Right lobe of liver (tissue), 6 donors: ENCODE measurements around the gene HDLBP. TPM values are rescaled to one million over a fixed set of nuclear protein-coding genes. Genes with fewer than 3 reads are reported as not detected.
A peak's percentile ranks its signal among the peaks of the same experiment; 100 is the strongest.

Experiments
- ATAC-seq, 4 donors: fragments of 200-7000 bp; cut with Tn5 transposase; one replicate each; pipeline ENCODE4 v1.9.1; 2020; ENCODE audit warnings: mild to moderate bottlenecking in 4 of 4, moderate library complexity in 4 of 4
- DNase-seq, 3 donors: peaks; one replicate each; pipeline ENCODE4 v3.0.0-alpha.2; 2020
- H3K27ac ChIP-seq, 3 donors: fragments of 200-600 bp; one replicate each; pipeline ENCODE4 v1.8.0; 2022
- H3K27me3 ChIP-seq, 2 donors: fragments of 200-600 bp; one replicate each; pipeline ENCODE4 v1.8.0; 2022
- H3K36me3 ChIP-seq, 4 donors: fragments of 200-600 bp; sonication (generic) in 1 of 4; one replicate each; pipeline versions ENCODE4 v1.5.1 to v1.8.0; 2017 to 2022; ENCODE audit warnings: control low read depth in 1 of 4
- H3K4me1 ChIP-seq, 4 donors: fragments of 200-600 bp; sonication (generic) in 1 of 4; one replicate each; pipeline versions ENCODE4 v1.5.1 to v1.8.0; 2017 to 2022; ENCODE audit warnings: control low read depth in 1 of 4
- H3K4me3 ChIP-seq, 3 donors: fragments of 200-600 bp; one replicate each; pipeline ENCODE4 v1.8.0; 2022
- H3K9me3 ChIP-seq, 4 donors: fragments of 200-600 bp; sonication (generic) in 1 of 4; one replicate each; pipeline versions ENCODE4 v1.5.1 to v1.8.0; 2017 to 2022; ENCODE audit warnings: control low read depth in 1 of 4
- CTCF ChIP-seq, 4 donors: fragments of 200-600 bp in 3 of 4; fragments of 450-650 bp in 1 of 4; IDR thresholded peaks; one replicate each; pipeline versions ENCODE4 v1.5.1 to v1.8.0; 2016 to 2022; ENCODE audit warnings: antibody characterized with exemption in 4 of 4, mild to moderate bottlenecking in 2 of 4
- POLR2A ChIP-seq: fragments of 450-650 bp; IDR thresholded peaks from one replicate; pipeline ENCODE4 v1.6.1; 2017; ENCODE audit warnings: antibody characterized with exemption, mild to moderate bottlenecking
- WGBS: methylation state at CpG from one replicate; pipeline ENCODE4 v1.1.6; 2018; ENCODE audit warnings: low coverage, low lambda C conversion rate; ENCODE audit not compliant: insufficient coverage; ENCODE audit errors: missing lambda C conversion rate; 5-methylcytosine and 5-hydroxymethylcytosine counted together
- intact Hi-C, 2 donors: fragments of 100-400 bp; cut with DNase I; formaldehyde crosslinking; loops; one replicate each; pipeline versions ENCODE4 v1.11.2 to v1.14.1; 2022
- total RNA-seq, 6 experiments: library from RNA; depleted of rRNA in 2 of 6; stranded (reverse); fragments of >200 nt in 2 of 6; fragmentation: NEBNext Ultra II Directional in 3 of 6; extraction: Animal tissue kit (Norgen Biotek cat#: 25700) in 3 of 6; gene quantifications; one replicate each; pipeline versions ENCODE4 v1.1.0 to v1.2.4, GENCODE V29; 2016 to 2023
- donor health status: DM: no; HTN: yes; CAD: no.
- donor health status: DM: no; HTN: no; CAD: no.
- donor health status: DM: no; HTN: no; CAD: no.
- donor health status: DM: no; HTN: yes; CAD: no.
- donor health status: DM: no; HTN: yes; CAD: no.

The HDLBP gene
- total RNA-seq, 6 experiments from 2014 or later: 341 to 557 (median 479) TPM

- 47% methylated on average over 4 of the region's 7 CpGs for WGBS
- ATAC-seq: peak in 3 of 4 donors; percentile 5 to 18 (median 12)
- Histone ChIP-seq H3K9me3 (no peaks in the 10 kb centered on the region), H3K36me3 (no peaks in the 10 kb centered on the region), H3K4me3 (no peak overlapping the region), H3K27me3 (no peaks in the 10 kb centered on the region), H3K27ac (peak overlapping the region in 1 of 3 donors; percentile 72), H3K4me1 (peaks cover 0 to 52% (median 24%) of the 10 kb centered on the region in 4 donors)
- DNase-seq: no peak
- TF ChIP-seq POLR2A (no peak), CTCF (IDR thresholded peaks at IDR 0.05) (peak in 1 of 4 donors; percentile 17)
- intact Hi-C loops: no loop called here
Measured at GRCh38 chr2:241359481-241360045, 44.1 kb upstream of the HDLBP start.

- DNase-seq: no peak
- H3K27ac ChIP-seq: peak overlapping the region; percentile 58 to 80 (median 72)
- 20% methylated on average over 5 of the region's 5 CpGs for WGBS
Measured at GRCh38 chr2:241358470-241358869, 43.0 kb upstream of the HDLBP start.

GRCh38 chr2:241357531-241357930 lies 42.1 kb upstream of the HDLBP start:
- Histone ChIP-seq H3K36me3 (peaks cover 0 to 14% (median 7%) of the 10 kb centered on the region in 4 donors), H3K27me3 (no peaks in the 10 kb centered on the region), H3K4me3 (peak overlapping the region; percentile 69 to 85 (median 80)), H3K9me3 (no peaks in the 10 kb centered on the region), H3K4me1 (peaks cover 0 to 51% (median 22%) of the 10 kb centered on the region in 4 donors), H3K27ac (peak overlapping the region; percentile 58 to 80 (median 72))
- TF ChIP-seq CTCF (IDR thresholded peaks at IDR 0.05) (no peak), POLR2A (no peak)
- intact Hi-C loops: no loop called here
- no peak for DNase-seq
- ATAC-seq: no peak
- WGBS: 12% methylated on average over 3 of the region's 3 CpGs

More at GRCh38 chr2:241358470-241358869, 43.0 kb upstream of the HDLBP start:
- no peaks in the 10 kb centered on the region for H3K27me3 ChIP-seq
- peak overlapping the region in 2 of 3 donors; percentile 80 to 85 for H3K4me3 ChIP-seq
- H3K9me3 ChIP-seq: no peaks in the 10 kb centered on the region
- TF ChIP-seq POLR2A: no peak
- no peak for TF ChIP-seq CTCF (IDR thresholded peaks at IDR 0.05)
- peaks cover 0 to 52% (median 22%) of the 10 kb centered on the region in 4 donors for H3K4me1 ChIP-seq
- peaks cover 0 to 6% (median 1%) of the 10 kb centered on the region in 4 donors for H3K36me3 ChIP-seq
- ATAC-seq: peak in 3 of 4 donors; percentile 6 to 20 (median 7)
- intact Hi-C loops: no loop called here

- peaks cover 0 to 20% (median 10%) of the 10 kb centered on the region in 4 donors for H3K36me3 ChIP-seq
- 12% methylated on average over 5 of the region's 5 CpGs for WGBS
- H3K27ac ChIP-seq: peak overlapping the region; percentile 58 to 80 (median 72)
- no peak for ATAC-seq
- peaks cover 0 to 57% (median 26%) of the 10 kb centered on the region in 4 donors for H3K4me1 ChIP-seq
- intact Hi-C loops: no loop called here
- H3K4me3 ChIP-seq: peak overlapping the region; percentile 69 to 85 (median 80)
- no peaks in the 10 kb centered on the region for H3K27me3 ChIP-seq
- no peak for DNase-seq
- H3K9me3 ChIP-seq: no peaks in the 10 kb centered on the region
- TF ChIP-seq POLR2A (no peak), CTCF (IDR thresholded peaks at IDR 0.05) (no peak)
Measured at GRCh38 chr2:241356871-241357260, 41.4 kb upstream of the HDLBP start.
